HG03066 (cell line): ENCODE measurements around the gene MRPS34.

Experiments used
- ATAC-seq: cut with Tn5 transposase; IDR thresholded peaks from one replicate; pipeline ENCODE4 v1.9.1; 2021; ENCODE audit warnings: low read depth; ENCODE audit not compliant: unreplicated experiment

MRPS34 gene

DNA sequence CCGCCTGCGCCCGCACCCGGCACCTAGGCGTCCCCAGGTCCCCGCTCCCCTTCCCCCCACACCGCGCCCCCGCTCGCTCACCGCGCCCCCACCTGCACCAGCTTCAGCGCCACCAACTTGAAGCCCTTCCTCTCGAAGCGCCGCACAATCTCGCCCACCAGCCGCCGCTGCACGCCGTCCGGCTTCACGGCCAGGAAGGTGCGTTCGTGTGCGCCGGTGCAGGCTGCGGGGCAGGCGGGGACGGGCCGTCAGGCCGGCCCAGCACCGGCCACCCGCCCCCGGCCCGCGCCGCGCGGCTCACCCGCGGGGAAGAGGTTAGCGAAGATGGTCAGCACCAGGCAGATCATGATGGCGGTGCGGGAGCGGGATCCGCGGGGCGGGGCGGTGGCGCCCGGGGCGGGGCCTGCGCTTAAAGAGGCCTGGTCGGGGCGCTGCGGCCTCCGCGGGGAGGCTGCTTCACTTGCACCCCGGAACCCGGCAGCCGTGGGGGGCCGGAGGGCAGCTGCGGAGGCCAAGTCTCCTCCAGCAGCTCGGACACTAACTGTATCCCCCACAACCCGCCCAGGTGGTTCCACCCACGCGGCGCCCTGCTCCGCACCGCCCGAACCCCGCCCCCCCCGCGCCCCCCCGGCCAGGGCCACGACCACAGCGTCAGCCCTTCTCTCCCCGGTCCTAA lies 1.6 kb downstream of the MRPS34 start, which contains the start of gene NME3:
Gene NME3, minus strand, starts transcription at position 356 of the 676 bp plus-strand sequence. Its CDS starts 9 bp downstream, at position 347.
- ATAC-seq = no peak

DNA sequence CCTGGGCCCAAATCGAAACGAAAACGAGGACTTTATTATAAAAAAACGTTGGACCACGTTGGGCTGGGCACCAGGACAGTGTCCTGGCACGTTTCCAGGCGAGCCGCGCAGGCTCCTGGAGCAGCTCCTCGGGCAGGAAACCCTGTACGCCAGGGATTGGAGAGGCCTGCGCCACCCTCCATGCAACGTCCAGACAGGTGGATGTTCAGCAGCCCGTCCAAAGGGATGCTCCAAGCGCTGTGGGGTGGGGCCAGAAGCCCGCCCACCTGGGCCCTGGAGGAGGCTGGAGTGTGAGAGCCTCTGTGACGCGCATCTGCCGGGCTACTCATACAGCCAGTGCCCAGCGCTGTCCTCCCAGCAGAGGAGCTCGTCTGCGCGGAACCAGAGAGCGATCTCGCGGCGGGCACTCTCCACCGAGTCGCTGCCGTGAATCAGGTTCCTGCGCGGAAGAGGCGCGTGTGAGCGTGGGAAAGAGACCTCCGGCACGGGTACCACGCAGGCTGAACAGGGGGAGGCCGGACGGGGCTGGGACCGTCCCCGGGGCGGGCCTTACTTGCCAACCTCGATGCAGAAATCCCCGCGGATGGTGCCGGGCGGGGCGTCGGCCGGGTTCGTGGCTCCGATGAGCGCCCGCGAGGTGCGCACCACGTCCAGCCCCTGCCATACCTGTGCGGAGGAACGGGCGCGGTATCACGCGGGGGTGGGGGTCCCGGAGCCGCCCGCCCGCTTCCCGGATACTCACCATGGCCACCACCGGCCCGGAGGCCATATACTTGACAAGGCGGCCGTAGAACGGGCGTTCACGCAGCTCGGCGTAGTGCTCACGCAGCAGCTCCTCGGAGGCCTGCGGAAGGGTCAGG lies 2.4 kb downstream of the MRPS34 start:
- no peak for ATAC-seq

DNA sequence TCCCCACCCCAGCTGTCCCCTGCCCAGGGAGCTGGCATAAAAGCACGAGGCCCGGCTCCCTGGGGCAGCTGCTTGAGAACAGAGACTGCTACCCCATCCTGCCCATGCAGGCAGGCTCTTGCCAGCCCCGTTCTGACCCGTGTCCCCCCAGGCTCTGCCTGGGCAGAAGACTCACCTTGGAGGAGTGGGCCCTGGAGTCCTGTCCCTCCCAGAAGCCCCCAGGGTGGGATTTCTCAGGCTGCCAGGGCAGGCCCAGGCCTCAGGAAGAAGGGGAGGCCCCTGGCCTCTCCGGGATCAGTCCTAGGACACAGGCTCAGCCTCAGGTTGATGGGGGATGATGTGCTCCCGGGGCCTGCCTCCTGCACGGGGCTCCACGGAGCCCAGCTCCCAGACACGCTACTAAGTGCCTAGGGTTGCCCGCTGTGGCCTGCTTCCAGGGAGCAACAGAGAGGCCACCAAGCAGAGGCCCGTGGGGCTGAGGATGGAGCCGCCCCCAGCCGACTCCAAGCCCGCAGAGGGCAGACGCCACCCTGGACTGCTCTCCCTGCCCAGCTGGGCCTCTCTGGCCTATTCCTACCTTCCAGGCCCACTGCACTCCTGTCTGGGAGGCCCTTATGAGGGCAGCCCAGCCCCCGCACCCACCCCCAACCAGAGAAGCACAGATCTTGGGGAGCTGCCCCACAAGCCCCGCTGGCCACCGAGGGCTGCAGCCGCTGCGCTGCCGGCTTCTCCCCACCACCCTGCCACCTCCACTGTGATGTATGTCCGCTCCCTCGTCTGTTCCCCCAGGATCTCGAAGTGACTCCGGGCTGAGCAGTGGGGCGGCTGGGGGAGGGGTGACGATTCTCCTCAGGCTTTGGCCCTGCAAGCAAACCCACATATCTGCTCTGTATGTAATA lies 3.3 kb downstream of the MRPS34 start:
- no peak for ATAC-seq

DNA sequence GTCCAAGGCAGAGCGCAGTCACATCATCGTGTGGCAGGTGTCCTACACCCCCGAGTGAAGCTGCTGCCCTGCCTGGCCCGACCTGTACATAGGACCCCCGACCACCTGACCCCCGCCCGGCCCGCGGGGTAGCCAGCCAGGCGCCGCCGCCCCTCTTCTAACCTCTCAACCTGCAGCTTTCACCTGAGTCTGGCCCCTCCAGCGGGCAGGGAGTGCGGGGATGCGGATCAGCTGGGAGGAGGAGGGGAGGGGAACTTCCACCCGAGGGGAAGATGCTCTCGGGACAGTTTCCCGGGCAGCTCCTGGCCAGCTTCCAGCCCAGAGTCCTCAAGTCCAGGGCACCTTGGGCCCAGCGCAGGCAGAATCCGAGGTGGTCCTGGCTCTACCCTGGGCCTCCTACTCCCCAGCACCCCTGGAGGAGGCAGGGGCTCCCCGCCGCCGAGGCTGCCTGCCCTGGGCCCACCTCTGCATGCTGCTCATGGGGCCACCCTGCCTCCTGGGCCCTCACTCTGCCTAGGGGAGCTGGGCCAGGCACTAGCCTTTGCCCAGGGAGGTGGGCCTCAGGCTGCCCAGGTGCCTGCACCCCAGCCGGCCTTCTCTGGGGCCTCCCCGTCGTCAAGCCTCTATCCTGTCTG lies 4.0 kb downstream of the MRPS34 start:
- ATAC-seq = no peak

DNA sequence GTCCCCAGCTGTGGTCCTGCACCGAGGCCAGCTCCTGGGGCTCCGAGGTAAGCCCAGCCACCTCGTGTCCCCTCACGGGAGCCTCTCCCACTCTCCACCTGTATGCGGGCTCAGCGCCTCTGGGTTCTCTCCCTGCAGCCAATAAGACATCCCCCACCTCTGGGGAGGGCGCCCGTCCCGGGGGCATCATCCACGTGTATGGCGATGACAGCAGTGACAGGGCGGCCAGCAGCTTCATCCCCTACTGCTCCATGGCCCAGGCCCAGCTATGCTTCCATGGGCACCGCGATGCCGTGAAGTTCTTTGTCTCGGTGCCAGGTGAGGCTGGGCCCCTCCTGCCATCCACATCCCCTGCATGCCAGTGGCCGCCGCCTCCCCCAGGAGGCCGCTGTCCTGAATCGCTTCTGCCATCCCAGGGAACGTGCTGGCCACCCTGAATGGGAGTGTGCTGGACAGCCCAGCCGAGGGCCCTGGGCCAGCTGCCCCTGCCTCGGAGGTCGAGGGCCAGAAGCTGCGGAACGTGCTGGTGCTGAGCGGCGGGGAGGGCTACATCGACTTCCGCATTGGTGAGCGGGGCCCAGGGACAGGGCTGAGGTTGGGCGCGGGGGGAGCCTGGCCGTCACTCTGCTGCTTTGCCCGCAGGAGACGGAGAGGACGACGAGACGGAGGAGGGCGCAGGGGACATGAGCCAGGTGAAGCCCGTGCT lies 4.7 kb downstream of the MRPS34 start:
- ATAC-seq = no peak

DNA sequence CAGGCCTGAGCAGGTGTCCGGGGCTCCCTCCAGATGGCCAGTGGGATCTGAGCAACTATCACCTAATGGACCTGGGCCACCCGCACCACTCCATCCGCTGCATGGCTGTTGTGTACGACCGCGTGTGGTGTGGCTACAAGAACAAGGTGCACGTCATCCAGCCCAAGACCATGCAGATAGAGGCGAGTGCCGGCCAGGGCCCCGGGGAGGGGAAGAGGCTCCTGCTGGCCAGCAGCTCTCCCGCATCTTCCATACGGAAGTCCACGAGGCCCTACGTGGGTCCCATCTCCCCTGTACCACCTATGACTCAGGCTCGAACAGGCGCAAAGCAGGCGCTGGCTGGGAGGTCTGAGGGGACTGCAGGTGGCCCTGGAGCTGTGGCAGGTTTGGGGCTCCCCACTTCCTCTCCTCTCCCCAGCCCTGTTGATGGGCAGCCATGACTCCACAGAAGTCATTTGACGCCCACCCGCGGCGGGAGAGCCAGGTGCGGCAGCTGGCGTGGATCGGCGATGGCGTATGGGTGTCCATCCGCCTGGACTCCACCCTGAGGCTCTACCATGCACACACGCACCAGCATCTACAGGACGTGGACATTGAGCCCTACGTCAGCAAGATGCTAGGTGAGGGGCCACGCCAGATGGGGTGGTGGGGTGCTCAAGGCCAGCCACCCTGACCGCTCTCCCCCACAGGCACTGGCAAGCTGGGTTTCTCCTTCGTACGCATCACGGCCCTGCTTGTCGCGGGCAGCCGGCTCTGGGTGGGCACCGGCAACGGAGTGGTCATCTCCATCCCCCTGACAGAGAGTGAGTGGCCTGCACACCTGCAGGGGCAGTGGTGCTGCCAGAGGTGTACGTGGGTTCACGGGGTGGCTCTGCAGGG lies 5.6 kb downstream of the MRPS34 start:
- ATAC-seq = no peak

DNA sequence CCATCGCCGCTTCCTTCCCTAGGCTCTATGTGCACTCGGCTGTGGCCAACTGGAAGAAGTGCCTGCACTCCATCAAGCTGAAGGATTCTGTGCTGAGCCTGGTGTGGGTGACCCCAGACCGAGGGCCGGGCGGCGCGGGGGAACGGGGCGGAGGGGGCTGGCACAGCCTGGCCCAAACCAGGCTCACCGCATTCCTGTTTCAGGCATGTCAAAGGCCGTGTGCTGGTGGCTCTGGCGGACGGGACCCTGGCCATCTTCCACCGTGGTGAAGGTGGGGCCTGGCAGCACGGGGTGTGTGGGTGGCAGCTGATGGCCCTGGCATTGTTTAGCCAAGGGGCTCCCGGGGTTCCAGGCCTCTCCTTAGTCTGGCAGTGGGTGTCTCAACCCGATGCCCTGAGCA lies 6.2 kb downstream of the MRPS34 start:
- no peak for ATAC-seq

DNA sequence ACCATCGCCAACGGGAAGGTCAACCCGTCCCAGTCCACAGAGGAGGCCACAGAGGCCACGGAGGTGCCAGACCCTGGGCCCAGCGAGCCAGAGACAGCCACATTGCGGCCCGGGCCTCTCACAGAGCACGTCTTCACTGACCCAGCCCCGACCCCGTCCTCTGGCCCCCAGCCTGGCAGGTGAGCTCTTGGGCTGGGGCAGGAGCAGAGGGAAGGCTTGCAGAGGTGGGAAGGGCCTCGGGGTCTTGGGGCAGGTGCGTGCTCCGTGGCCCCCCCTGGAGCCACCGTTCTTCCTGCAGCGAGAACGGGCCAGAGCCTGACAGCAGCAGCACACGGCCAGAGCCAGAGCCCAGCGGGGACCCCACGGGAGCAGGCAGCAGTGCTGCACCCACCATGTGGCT lies 6.7 kb downstream of the MRPS34 start:
- ATAC-seq = no peak

DNA sequence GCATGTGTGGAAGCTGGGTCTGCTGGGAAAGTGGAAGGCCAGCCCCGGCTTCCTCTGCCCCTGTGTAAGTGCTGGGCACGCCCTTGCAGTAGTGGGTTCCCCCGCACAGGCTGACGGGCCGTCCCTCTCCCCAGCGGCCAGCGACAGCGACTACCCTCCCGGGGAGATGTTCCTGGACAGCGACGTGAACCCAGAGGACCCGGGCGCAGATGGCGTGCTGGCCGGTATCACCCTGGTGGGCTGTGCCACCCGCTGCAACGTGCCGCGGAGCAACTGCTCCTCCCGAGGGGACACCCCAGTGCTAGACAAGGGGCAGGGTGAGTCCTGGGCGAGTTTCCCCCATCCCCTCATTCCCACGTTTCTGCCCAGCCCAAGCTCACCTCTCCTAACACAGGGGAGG lies 7.1 kb downstream of the MRPS34 start:
- ATAC-seq = no peak

DNA sequence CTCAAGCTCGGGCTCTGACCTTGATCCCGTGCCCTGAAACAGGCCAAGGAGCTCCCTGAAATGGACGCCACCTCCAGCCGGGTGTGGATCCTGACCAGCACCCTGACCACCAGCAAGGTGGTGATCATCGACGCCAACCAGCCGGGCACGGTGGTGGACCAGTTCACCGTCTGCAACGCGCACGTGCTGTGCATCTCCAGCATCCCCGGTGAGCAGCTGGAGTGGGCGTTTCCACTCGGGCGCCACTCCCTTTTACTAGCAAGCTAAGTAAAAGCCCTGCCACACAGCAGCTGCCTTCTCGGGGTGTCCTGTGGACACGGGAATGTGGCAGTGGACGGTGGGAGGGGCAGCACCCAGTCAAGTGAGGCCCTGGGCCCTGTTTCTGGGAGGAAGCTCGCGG lies 8.0 kb downstream of the MRPS34 start:
- no peak for ATAC-seq

DNA sequence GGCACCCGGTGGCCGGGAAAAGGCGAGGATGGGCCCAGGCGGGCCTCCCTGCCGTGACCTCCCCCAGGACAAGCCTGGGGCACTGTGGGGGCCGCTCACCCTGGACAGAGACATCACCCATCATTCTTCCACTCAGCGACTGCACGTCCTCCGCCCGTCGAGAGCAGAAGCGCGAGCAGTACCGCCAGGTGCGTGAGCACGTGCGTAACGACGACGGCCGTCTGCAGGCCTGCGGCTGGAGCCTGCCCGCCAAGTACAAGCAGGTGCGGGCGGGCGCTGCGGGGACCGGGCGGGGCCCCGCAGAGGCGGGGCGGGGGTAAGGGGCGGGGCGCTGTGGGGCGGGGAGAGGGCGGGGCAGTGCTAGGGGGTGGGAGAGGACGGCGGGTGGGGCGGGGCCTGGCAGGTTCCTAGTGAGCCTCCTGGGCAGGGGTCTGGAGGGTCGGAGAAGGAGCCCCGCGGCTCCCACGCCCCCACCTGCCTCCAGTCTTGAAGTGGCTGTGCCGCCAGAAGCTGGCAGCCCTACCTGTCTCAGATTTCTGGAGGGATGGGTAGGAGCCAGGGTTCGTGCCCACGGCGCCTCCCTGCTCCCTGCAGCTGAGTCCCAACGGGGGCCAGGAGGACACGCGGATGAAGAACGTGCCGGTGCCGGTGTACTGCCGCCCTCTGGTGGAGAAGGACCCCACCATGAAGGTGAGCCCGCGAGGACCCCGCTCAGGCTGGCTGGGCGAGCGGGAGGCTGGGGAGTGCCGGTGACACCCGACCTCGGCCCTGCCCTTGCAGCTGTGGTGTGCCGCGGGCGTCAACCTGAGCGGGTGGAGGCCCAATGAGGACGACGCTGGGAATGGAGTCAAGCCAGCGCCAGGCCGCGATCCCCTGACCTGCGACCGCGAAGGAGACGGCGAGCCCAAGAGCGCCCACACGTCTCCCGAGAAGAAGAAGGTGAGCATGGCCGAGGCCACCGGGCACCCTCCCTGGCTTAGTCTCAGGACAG lies 9.1 kb downstream of the MRPS34 start:
- ATAC-seq = no peak

DNA sequence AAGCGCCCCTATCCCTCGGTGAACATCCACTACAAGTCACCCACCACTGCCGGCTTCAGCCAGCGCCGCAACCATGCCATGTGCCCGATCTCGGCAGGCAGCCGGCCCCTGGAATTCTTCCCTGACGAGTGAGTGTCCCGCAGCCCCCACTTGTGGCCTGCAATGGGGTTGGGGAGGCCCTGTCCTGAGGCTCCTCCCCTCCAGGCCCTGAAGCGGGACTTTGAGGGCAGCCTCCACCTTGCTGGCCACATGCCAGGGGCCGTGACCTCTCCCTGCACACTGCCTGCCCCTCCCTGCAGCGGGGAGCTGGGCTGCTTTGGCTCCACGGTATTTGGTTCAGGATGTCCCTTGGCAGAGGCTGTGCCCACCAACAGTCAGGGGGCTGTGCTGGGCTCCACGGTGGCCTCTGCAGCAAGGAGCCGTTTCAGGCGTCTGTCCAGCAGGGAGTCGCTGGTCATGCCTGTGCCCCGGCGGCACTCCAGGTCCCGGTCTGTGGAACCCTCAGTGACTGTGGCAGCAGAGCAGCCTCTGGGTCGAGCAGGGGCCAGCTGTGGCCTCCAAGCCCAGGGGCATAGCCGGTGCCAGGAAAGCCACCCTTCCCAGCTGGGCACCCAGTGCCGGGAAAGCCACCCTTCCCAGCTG lies 9.9 kb downstream of the MRPS34 start:
- no peak for ATAC-seq

DNA sequence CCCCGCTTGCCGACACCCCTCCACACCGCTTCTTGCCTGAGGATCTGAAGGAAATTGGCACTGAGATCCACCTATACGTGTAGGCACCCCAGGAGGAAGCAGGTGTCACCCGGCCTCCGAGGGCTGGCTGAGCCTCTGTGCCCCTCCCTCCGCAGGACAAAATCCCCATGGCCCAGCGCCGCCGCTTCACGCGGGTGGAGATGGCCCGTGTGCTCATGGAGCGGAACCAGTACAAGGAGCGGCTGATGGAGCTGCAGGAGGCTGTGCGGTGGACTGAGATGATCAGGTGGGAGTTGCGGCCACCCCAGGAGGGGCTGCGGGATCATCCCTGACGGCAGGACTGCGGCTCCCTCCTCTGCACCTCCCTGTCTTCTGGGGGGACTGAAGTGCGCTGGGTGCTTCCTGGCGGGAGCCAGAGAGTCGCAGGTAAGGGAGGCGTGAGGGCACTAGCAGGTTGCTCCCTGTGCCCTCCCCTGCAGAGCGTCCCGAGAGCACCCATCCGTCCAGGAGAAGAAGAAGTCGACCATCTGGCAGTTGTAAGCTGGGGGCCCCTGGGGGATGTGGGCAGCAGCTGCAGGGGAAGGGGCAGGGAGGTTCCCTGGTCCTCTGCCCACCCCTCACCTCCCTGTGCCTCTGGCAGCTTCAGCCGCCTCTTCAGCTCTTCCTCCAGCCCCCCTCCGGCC lies 10.6 kb downstream of the MRPS34 start:
- no peak for ATAC-seq

DNA sequence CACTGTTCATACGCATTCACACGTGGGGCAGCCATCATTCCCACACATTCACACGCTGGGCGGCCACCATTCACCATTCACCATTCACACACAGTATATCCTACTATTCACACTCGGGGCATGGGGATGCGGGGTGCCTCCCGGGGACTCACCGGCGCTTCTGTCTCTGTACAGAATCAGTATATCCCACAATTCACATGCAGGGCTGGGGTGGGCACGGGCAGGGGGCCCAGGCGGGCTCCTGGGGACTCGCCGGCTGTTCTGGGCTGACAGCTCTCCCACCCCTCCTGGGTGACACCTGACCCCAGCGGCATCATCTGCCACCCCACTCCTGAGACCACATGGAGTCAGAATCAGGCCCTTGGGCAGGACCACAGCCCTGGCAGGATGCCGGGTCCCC lies 11.2 kb downstream of the MRPS34 start:
- no peak for ATAC-seq

DNA sequence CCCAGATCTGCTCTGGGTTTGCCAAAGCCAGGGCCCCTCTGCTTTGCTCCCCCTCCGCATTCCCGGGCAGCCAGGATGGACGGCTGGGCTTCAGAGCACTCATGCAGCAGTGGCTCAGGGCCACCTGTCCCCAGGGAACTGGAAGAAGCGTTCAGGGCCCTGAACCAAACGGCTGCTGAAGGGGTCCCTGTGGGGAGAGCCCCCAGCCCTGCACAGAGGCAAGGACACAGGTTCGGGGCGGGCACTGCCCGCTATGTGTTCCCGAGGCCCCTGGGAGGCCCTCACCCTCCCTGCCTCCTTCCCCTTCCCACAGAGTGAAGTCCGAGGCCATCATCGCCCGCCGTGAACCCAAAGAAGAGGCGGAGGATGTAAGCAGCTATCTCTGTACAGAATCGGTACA lies 12.0 kb downstream of the MRPS34 start:
- ATAC-seq = no peak

DNA sequence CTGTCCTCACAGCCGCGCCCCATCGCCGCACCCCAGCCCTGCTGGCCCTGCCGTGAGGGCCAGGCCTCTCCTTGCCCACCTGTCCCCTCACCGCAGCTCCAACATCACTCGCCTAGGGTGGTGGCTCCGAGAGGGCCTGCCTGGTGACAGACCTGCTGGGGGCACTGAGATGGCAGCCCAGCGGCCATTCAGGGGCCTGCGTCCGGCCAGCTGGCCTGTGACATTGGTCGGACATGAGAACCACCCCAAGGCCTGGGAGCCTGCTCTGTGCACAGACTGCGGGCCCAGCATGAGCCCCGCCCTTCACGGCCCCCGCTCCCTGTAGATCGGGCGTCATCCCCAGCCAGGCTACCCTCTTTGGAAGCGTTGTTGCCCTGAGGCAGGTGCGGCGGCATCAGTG lies 13.4 kb downstream of the MRPS34 start:
- no peak for ATAC-seq

DNA sequence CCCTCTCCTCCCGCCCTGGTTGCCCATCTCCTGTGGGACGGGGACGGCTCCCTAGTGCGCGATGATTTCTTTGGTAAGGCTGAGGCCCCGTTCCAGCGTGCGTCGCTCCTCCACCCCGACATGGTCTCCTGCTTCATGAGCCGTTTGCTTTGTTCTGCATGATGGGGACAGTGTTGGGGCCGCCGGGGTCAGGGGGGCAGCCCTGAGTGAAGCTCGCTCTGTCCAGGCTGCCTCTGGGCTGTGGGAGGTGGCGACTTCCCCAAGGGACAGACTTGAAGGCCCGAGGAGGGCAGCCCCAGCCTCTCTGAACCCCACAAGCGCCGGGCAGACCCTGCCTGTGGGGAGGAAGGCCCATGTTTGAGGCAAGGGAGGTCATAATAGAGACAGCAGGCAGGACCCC lies 14.0 kb downstream of the MRPS34 start:
- no peak for ATAC-seq
